Natural killer cell (primary cell): ENCODE measurements around the gene PRSS36. TPM values are rescaled to one million over a fixed set of nuclear protein-coding genes. Genes with fewer than 3 reads are reported as not detected.
"Not testable (repeated sequence)": the region's sequence is repeated elsewhere in the genome, so short reads cannot be mapped to it uniquely, and the experiment has no call there.

Experiments
- ATAC-seq, 3 donors: fragments of 150-1000 bp in 2 of 3; fragments of 200-7000 bp in 1 of 3; cut with Tn5 transposase; 1 replicate in 1 of 3; 2 replicates in 2 of 3; pipeline ENCODE4 v1.10.0; 2021; ENCODE audit warnings: mild to moderate bottlenecking in 2 of 3, moderate library complexity in 2 of 3
- DNase-seq, 2 donors: peaks; one replicate each; pipeline versions ENCODE4 v3.0.0 to v3.0.0-alpha.2; 2013 to 2021; ENCODE audit warnings: mixed read lengths in 1 of 2
- H3K27ac ChIP-seq: one replicate; pipeline ENCODE4 v1.5.1; 2013; ENCODE audit warnings: mild to moderate bottlenecking, low read length
- H3K27me3 ChIP-seq: one replicate; pipeline ENCODE4 v1.6.1; 2013; ENCODE audit warnings: low read length; ENCODE audit not compliant: control insufficient read depth, insufficient read depth
- H3K36me3 ChIP-seq: one replicate; pipeline ENCODE4 v1.6.1; 2013; ENCODE audit warnings: low read length; ENCODE audit not compliant: control insufficient read depth, insufficient read depth
- H3K4me1 ChIP-seq: one replicate; pipeline ENCODE4 v1.6.1; 2013; ENCODE audit warnings: low read length; ENCODE audit not compliant: control insufficient read depth, insufficient read depth
- H3K4me3 ChIP-seq: one replicate; pipeline ENCODE4 v1.5.1; 2013; ENCODE audit warnings: low read length
- H3K9me3 ChIP-seq: one replicate; pipeline ENCODE4 v1.6.1; 2013; ENCODE audit warnings: low read length; ENCODE audit not compliant: control insufficient read depth, insufficient read depth
- H3K27ac Mint-ChIP-seq, 2 donors: one replicate each; pipeline ENCODE4 v1.8.0; 2022; ENCODE audit warnings: mild to moderate bottlenecking in 2 of 2, mixed read lengths in 2 of 2, moderate library complexity in 1 of 2
- H3K27me3 Mint-ChIP-seq, 2 donors: one replicate each; pipeline ENCODE4 v1.8.0; 2022; ENCODE audit warnings: low read depth in 2 of 2, mixed read lengths in 2 of 2
- H3K36me3 Mint-ChIP-seq: one replicate; pipeline ENCODE4 v1.8.0; 2022; ENCODE audit warnings: mixed read lengths
- H3K4me1 Mint-ChIP-seq, 2 donors: one replicate each; pipeline ENCODE4 v1.8.0; 2022; ENCODE audit warnings: mixed read lengths in 2 of 2
- H3K4me3 Mint-ChIP-seq: one replicate; pipeline ENCODE4 v1.8.0; 2022; ENCODE audit warnings: mild to moderate bottlenecking, moderate library complexity, mixed read lengths
- H3K9me3 Mint-ChIP-seq, 2 donors: one replicate each; pipeline ENCODE4 v1.8.0; 2022; ENCODE audit warnings: mixed read lengths in 2 of 2
- WGBS: methylation state at CpG from one replicate; pipeline ENCODE4 v1.1.7; 2013; ENCODE audit warnings: missing lambda C conversion rate; ENCODE audit not compliant: insufficient coverage; 5-methylcytosine and 5-hydroxymethylcytosine counted together
- intact Hi-C: fragments of 100-400 bp; cut with micrococcal nuclease; formaldehyde crosslinking; loops from one replicate; pipeline ENCODE4 v1.14.2; 2022
- total RNA-seq, 4 donors: library from RNA; stranded (reverse); fragments of 120-200 nt in 1 of 4; gene quantifications; one replicate each; pipeline versions ENCODE4 v1.2.3 to v1.2.4, GENCODE V29; 2013 to 2022
- TF ChIP-seq, protein P1 (sequence below): fragments of 200-600 bp; IDR thresholded peaks from one replicate; pipeline ENCODE4 v1.8.0; 2022; ENCODE audit warnings: antibody characterized with exemption

PRSS36 gene
- total RNA-seq, 3 donors from 2014 or later (not counting 1 experiment from before 2014, with no cell fraction given), result 2.1 to 3.5 (median 2.3) TPM

- Histone ChIP-seq H3K4me1 (peaks cover 40% of the 10 kb centered on the region), H3K4me3 (no peak overlapping the region), H3K36me3 (peaks cover 56% of the 10 kb centered on the region), H3K27me3 (no peaks in the 10 kb centered on the region), H3K9me3 (no peaks in the 10 kb centered on the region), H3K27ac (no peak overlapping the region)
- WGBS, result 82% methylated on average over 16 of the region's 17 CpGs
- intact Hi-C loops, result no loop called here
- H3K27me3 Mint-ChIP-seq, result no peaks in the 10 kb centered on the region
- TF ChIP-seq, protein P1, sequence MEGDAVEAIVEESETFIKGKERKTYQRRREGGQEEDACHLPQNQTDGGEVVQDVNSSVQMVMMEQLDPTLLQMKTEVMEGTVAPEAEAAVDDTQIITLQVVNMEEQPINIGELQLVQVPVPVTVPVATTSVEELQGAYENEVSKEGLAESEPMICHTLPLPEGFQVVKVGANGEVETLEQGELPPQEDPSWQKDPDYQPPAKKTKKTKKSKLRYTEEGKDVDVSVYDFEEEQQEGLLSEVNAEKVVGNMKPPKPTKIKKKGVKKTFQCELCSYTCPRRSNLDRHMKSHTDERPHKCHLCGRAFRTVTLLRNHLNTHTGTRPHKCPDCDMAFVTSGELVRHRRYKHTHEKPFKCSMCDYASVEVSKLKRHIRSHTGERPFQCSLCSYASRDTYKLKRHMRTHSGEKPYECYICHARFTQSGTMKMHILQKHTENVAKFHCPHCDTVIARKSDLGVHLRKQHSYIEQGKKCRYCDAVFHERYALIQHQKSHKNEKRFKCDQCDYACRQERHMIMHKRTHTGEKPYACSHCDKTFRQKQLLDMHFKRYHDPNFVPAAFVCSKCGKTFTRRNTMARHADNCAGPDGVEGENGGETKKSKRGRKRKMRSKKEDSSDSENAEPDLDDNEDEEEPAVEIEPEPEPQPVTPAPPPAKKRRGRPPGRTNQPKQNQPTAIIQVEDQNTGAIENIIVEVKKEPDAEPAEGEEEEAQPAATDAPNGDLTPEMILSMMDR, result no peak
- H3K4me3 Mint-ChIP-seq, result no peak overlapping the region
- no peaks in the 10 kb centered on the region for H3K9me3 Mint-ChIP-seq
- H3K27ac Mint-ChIP-seq, result peak overlapping the region; percentile 70 to 80
- H3K4me1 Mint-ChIP-seq, result peaks cover 54 to 56% of the 10 kb centered on the region in 2 donors
- ATAC-seq, result no peak
- peaks cover 4% of the 10 kb centered on the region for H3K36me3 Mint-ChIP-seq
- peak in 1 of 2 donors; percentile 17 for DNase-seq
These were observed 46.6 kb upstream of the PRSS36 start for GRCh38 chr16:31196324-31197088.

- H3K27ac Mint-ChIP-seq, result peak overlapping the region; percentile 70 to 80
- H3K36me3 Mint-ChIP-seq, result peaks cover 11% of the 10 kb centered on the region
- peaks cover 54 to 56% of the 10 kb centered on the region in 2 donors for H3K4me1 Mint-ChIP-seq
- H3K27me3 ChIP-seq, DNase-seq, H3K9me3 Mint-ChIP-seq, H3K4me3 Mint-ChIP-seq, H3K4me3 ChIP-seq, H3K27ac ChIP-seq, H3K9me3 ChIP-seq, ATAC-seq, intact Hi-C loops, H3K27me3 Mint-ChIP-seq: not testable (repeated sequence)
- Histone ChIP-seq H3K4me1 (peaks cover 33% of the 10 kb centered on the region), H3K36me3 (peaks cover 63% of the 10 kb centered on the region)
- 98% methylated on average over 11 of the region's 11 CpGs for WGBS
These were observed 46.0 kb upstream of the PRSS36 start for GRCh38 chr16:31195861-31196260.

DNA sequence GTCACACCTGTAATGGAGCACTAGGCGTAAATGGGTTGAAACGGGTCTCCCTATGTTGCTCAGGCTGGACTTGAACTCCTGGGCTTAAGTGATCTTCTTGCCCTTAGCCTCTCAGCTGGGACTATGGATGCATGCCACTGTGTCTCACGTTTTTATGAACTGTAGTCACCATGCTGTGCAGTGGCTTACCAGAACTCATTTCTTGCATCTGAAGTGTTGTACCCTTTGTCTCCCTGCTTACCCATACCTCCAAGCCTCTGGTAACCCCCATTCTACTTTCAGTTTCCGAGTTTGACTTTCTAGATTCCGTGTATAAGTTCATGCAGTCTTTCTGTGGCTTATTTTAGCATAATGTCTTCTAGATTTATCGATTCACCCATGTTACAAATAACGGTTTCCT, 45.0 kb upstream of the PRSS36 start:
- Histone ChIP-seq H3K4me1 (peaks cover 28% of the 10 kb centered on the region), H3K36me3 (peaks cover 71% of the 10 kb centered on the region), H3K27me3 (no peaks in the 10 kb centered on the region), H3K9me3 (no peaks in the 10 kb centered on the region), H3K27ac (no peak overlapping the region), H3K4me3 (no peak overlapping the region)
- Mint-ChIP-seq H3K9me3 (no peaks in the 10 kb centered on the region), H3K36me3 (peaks cover 20% of the 10 kb centered on the region), H3K27me3 (no peaks in the 10 kb centered on the region), H3K4me3 (no peak overlapping the region), H3K27ac (no peak overlapping the region), H3K4me1 (peaks cover 58 to 62% of the 10 kb centered on the region in 2 donors)
- DNase-seq, result peak in 1 of 2 donors; percentile 18
- TF ChIP-seq, protein P1, result no peak
- intact Hi-C loops, result no loop called here
- 82% methylated on average over 7 of the region's 7 CpGs for WGBS
- ATAC-seq, result no peak

DNA sequence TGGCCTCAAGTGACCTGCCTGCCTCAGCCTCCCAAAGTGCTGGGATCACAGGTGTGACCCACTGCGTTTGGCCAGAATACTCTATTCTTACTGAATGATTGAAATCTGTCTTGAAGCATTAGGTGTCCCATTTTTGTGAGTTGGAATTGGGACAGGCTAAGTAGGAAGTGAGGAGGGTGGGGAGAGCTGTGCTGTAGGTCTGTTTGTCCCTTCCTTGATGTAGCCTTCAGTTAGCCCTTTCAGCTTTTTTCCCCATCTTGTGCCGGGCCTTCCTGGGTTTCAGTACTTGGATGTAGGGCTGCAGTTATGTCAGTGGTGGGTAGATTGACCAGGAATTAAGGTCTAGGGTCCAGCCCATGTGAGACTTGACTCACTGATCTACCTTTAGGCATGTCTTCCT, 44.0 kb upstream of the PRSS36 start:
- H3K4me1 ChIP-seq, result peaks cover 29% of the 10 kb centered on the region
- Mint-ChIP-seq H3K4me3 (no peak overlapping the region), H3K27ac (peak overlapping the region; percentile 37 to 75), H3K4me1 (peaks cover 58 to 62% of the 10 kb centered on the region in 2 donors), H3K27me3 (no peaks in the 10 kb centered on the region), H3K9me3 (no peaks in the 10 kb centered on the region), H3K36me3 (peaks cover 31% of the 10 kb centered on the region)
- H3K4me3 ChIP-seq, result no peak overlapping the region
- TF ChIP-seq, protein P1, result no peak
- H3K27me3 ChIP-seq, result no peaks in the 10 kb centered on the region
- 100% methylated on average over 2 of the region's 2 CpGs for WGBS
- intact Hi-C loops, result no loop called here
- peaks cover 76% of the 10 kb centered on the region for H3K36me3 ChIP-seq
- ATAC-seq, result no peak
- no peak overlapping the region for H3K27ac ChIP-seq
- no peaks in the 10 kb centered on the region for H3K9me3 ChIP-seq
- DNase-seq, result no peak
